OCI-LY3 (cell line): ENCODE data around the gene HID1.

Source experiments
- CTCF ChIP-seq: fragments of 200-600, 300-600 bp; sonication (generic); IDR thresholded peaks from 2 replicates; pipeline ENCODE4 v1.5.1; 2014; ENCODE audit warnings: antibody characterized with exemption, low read length, low read depth
- EZH2phosphoT487 ChIP-seq: fragments of 200-600 bp; shearing (Covaris generic); IDR thresholded peaks from 2 replicates; pipeline ENCODE4 v1.6.1; 2018; ENCODE audit warnings: antibody characterized with exemption, mixed run types, low read depth

- TF ChIP-seq CTCF, result no peak
- no peak for TF ChIP-seq EZH2phosphoT487
Measured at GRCh38 chr17:74924250-74924948, 48.2 kb downstream of the HID1 start, which contains the start of gene OTOP2.
